Endothelial cell (in vitro differentiated cells): Measurements from ENCODE around the gene KMT2E. TPM values are rescaled to one million over a fixed set of nuclear protein-coding genes. Genes with fewer than 3 reads are reported as not detected.

ENCODE experiments used
- DNase-seq: peaks from one replicate; pipeline ENCODE4 v3.0.0; 2021; ENCODE audit warnings: low spot score
- H3K27ac Mint-ChIP-seq: one replicate; pipeline ENCODE4 v1.8.0; 2021; ENCODE audit warnings: mixed read lengths, inconsistent platforms; ENCODE audit not compliant: unreplicated experiment
- H3K27me3 Mint-ChIP-seq: one replicate; pipeline ENCODE4 v1.8.0; 2021; ENCODE audit warnings: mild to moderate bottlenecking, moderate library complexity, mixed read lengths, inconsistent platforms; ENCODE audit not compliant: unreplicated experiment
- H3K36me3 Mint-ChIP-seq: one replicate; pipeline ENCODE4 v1.8.0; 2021; ENCODE audit warnings: mild to moderate bottlenecking, low read depth, mixed read lengths, inconsistent platforms; ENCODE audit not compliant: unreplicated experiment
- H3K4me1 Mint-ChIP-seq: one replicate; pipeline ENCODE4 v1.8.0; 2021; ENCODE audit warnings: mild to moderate bottlenecking, mixed read lengths, inconsistent platforms; ENCODE audit not compliant: unreplicated experiment
- H3K4me3 Mint-ChIP-seq: one replicate; pipeline ENCODE4 v1.8.0; 2021; ENCODE audit warnings: mild to moderate bottlenecking, mixed read lengths, inconsistent platforms; ENCODE audit not compliant: unreplicated experiment
- H3K9me3 Mint-ChIP-seq: one replicate; pipeline ENCODE4 v1.8.0; 2021; ENCODE audit warnings: mixed read lengths, inconsistent platforms; ENCODE audit not compliant: unreplicated experiment
- CTCF ChIP-seq: fragments of 200-600 bp; sonication (generic); IDR thresholded peaks from one replicate; pipeline ENCODE4 v1.5.0; 2021; ENCODE audit warnings: antibody characterized with exemption; ENCODE audit not compliant: unreplicated experiment
- total RNA-seq: library from RNA; stranded (reverse); fragmentation: NEBNext Ultra II Directional; extraction: Animal tissue kit (Norgen Biotek cat#: 25700); gene quantifications from one replicate; pipeline ENCODE4 v1.2.1, GENCODE V29; 2021; ENCODE audit not compliant: unreplicated experiment

KMT2E gene
- total RNA-seq, 1 donor from 2014 or later, result 71.0 TPM

GRCh38 chr7:105084581-105084980 lies 70.6 kb downstream of the KMT2E start:
- peaks cover 10% of the 10 kb centered on the region for H3K36me3 Mint-ChIP-seq

GRCh38 chr7:105086850-105087249 lies 72.8 kb downstream of the KMT2E start:
- TF ChIP-seq CTCF, result no peak
- Mint-ChIP-seq H3K36me3 (peaks cover 5% of the 10 kb centered on the region), H3K9me3 (no peaks in the 10 kb centered on the region), H3K27me3 (no peaks in the 10 kb centered on the region), H3K27ac (no peak overlapping the region), H3K4me3 (no peak overlapping the region), H3K4me1 (no peaks in the 10 kb centered on the region)
- no peak for DNase-seq

More at GRCh38 chr7:105084581-105084980, 70.6 kb downstream of the KMT2E start:
- Mint-ChIP-seq H3K4me3 (no peak overlapping the region), H3K27ac (no peak overlapping the region), H3K27me3 (no peaks in the 10 kb centered on the region), H3K4me1 (no peaks in the 10 kb centered on the region), H3K9me3 (no peaks in the 10 kb centered on the region)
- DNase-seq, result no peak
- TF ChIP-seq CTCF, result no peak

GRCh38 chr7:105087981-105088380 lies 74.0 kb downstream of the KMT2E start:
- Mint-ChIP-seq H3K27me3 (no peaks in the 10 kb centered on the region), H3K27ac (no peak overlapping the region), H3K4me3 (no peak overlapping the region), H3K4me1 (no peaks in the 10 kb centered on the region), H3K36me3 (peaks cover 8% of the 10 kb centered on the region), H3K9me3 (no peaks in the 10 kb centered on the region)
- DNase-seq, result no peak
- TF ChIP-seq CTCF, result no peak

GRCh38 chr7:105088456-105088855 lies 74.5 kb downstream of the KMT2E start:
- DNase-seq, result no peak
- Mint-ChIP-seq H3K4me3 (no peak overlapping the region), H3K27ac (no peak overlapping the region), H3K36me3 (peaks cover 7% of the 10 kb centered on the region), H3K27me3 (no peaks in the 10 kb centered on the region), H3K9me3 (no peaks in the 10 kb centered on the region), H3K4me1 (no peaks in the 10 kb centered on the region)
- TF ChIP-seq CTCF, result no peak

GRCh38 chr7:105094966-105095365 lies 81.0 kb downstream of the KMT2E start:
- no peak for DNase-seq
- no peaks in the 10 kb centered on the region for H3K27me3 Mint-ChIP-seq
- H3K4me3 Mint-ChIP-seq, result no peak overlapping the region
- H3K36me3 Mint-ChIP-seq, result peaks cover 6% of the 10 kb centered on the region
- H3K4me1 Mint-ChIP-seq, result no peaks in the 10 kb centered on the region
- H3K27ac Mint-ChIP-seq, result no peak overlapping the region
- TF ChIP-seq CTCF, result no peak
- no peaks in the 10 kb centered on the region for H3K9me3 Mint-ChIP-seq
